ENCODE data around the gene PIM1. TPM values are rescaled to one million over a fixed set of nuclear protein-coding genes. Genes with fewer than 3 reads are reported as not detected.
A peak's percentile ranks its signal among the peaks of the same experiment; 100 is the strongest.
"Not testable (repeated sequence)": the region's sequence is repeated elsewhere in the genome, so short reads cannot be mapped to it uniquely, and the experiment has no call there.

The PIM1 gene
- 100 to 1,000 TPM; 428 to 445 TPM for total RNA-seq

GRCh38 chr6:37169496-37170272 lies at the start of gene PIM1:
Gene PIM1 (plus strand): TSS chr6:37170152. CDS start chr6:37170576, 424 bp downstream.
- POLR2A ChIA-PET = interaction anchor here (0.7 to 17.2 kb wide), 14 partner anchors 8 to 145 kb away, joined by 3 to 580 read pairs (median 8); partner anchors contain the start of genes TBC1D22B and TMEM217
- peak within 1 kb of the TSS; percentile 99 for H3K4me3 Mint-ChIP-seq
- ATAC-seq (ENCODE audit: low read depth) (peak; percentile 69), DNase-seq (peak; percentile 98)
- H3K9me3 Mint-ChIP-seq = no peaks in the 10 kb centered on the region
- peaks cover 42% of the 10 kb centered on the region for H3K36me3 Mint-ChIP-seq
- no peaks in the 10 kb centered on the region for H3K27me3 Mint-ChIP-seq
- peak within 1 kb of the TSS; percentile 99 for H3K27ac Mint-ChIP-seq
- peaks cover 23% of the 10 kb centered on the region for H3K4me1 Mint-ChIP-seq

GRCh38 chr6:37121556-37121955 lies 48.4 kb upstream of the PIM1 start:
- no peaks in the 10 kb centered on the region for H3K4me1 Mint-ChIP-seq
- no peak for DNase-seq
- H3K36me3 Mint-ChIP-seq = no peaks in the 10 kb centered on the region
- H3K27ac Mint-ChIP-seq = no peak overlapping the region
- H3K4me3 Mint-ChIP-seq = no peak overlapping the region
- H3K27me3 Mint-ChIP-seq = peaks cover 10% of the 10 kb centered on the region
- ATAC-seq (ENCODE audit: low read depth) = no peak
- POLR2A ChIA-PET = interaction anchor here (0.8 kb wide), 1 partner anchor 1093 kb away, joined by 3 read pairs; no protein-coding TSS in a partner anchor
- H3K9me3 Mint-ChIP-seq = no peaks in the 10 kb centered on the region

- Mint-ChIP-seq H3K27me3 (peaks cover 10% of the 10 kb centered on the region), H3K36me3 (no peaks in the 10 kb centered on the region), H3K4me3 (no peak overlapping the region), H3K9me3 (no peaks in the 10 kb centered on the region), H3K4me1 (no peaks in the 10 kb centered on the region), H3K27ac (no peak overlapping the region)
- ATAC-seq (ENCODE audit: low read depth) = no peak
- no peak for DNase-seq
- POLR2A ChIA-PET = no interaction called here
These were observed 47.1 kb upstream of the PIM1 start for GRCh38 chr6:37122861-37123260.

- no peak overlapping the region for H3K27ac Mint-ChIP-seq
- POLR2A ChIA-PET = no interaction called here
These were observed 45.8 kb upstream of the PIM1 start for GRCh38 chr6:37123957-37124729.

GRCh38 chr6:37125774-37126492 lies 44.0 kb upstream of the PIM1 start:
- ATAC-seq (ENCODE audit: low read depth) = no peak
- Mint-ChIP-seq H3K4me1 (peaks cover 5% of the 10 kb centered on the region), H3K36me3 (no peaks in the 10 kb centered on the region), H3K9me3 (no peaks in the 10 kb centered on the region), H3K27ac (no peak overlapping the region), H3K27me3 (peaks cover 14% of the 10 kb centered on the region), H3K4me3 (no peak overlapping the region)
- DNase-seq = no peak
- POLR2A ChIA-PET = no interaction called here

More at GRCh38 chr6:37123957-37124729, 45.8 kb upstream of the PIM1 start:
- no peak for ATAC-seq (ENCODE audit: low read depth)
- Mint-ChIP-seq H3K4me3 (no peak overlapping the region), H3K36me3 (no peaks in the 10 kb centered on the region), H3K4me1 (no peaks in the 10 kb centered on the region), H3K27me3 (peaks cover 10% of the 10 kb centered on the region), H3K9me3 (no peaks in the 10 kb centered on the region)
- DNase-seq = no peak

DNA sequence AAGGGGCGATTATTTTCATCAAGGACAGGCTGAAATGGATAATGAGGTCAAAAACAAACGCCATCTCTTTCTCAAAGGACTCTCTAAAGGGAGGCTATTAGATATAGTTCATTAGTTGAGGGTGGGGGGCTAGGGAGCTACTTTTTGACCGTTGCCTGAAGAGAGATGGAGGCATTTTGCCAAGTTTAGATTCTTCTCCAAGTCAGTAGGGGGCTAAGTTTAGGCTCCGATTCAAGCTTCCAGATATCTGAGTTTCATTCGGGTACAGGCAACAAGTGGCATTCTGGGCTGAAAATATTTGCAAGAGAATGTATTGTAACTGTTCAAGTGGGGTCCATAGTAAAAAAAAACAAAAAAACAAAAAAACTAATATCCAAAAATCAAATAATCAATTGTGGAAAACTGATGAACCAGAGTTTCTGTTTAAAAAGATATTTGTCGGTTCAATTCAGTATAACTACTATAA lies 43.4 kb upstream of the PIM1 start:
- POLR2A ChIA-PET = no interaction called here
- H3K36me3 Mint-ChIP-seq = no peaks in the 10 kb centered on the region
- H3K27ac Mint-ChIP-seq = no peak overlapping the region
- ATAC-seq (ENCODE audit: low read depth) (no peak), DNase-seq (no peak)
- H3K4me1 Mint-ChIP-seq = peaks cover 5% of the 10 kb centered on the region
- H3K9me3 Mint-ChIP-seq = no peaks in the 10 kb centered on the region
- H3K4me3 Mint-ChIP-seq = no peak overlapping the region
- H3K27me3 Mint-ChIP-seq = peaks cover 14% of the 10 kb centered on the region

GRCh38 chr6:37126961-37127616 lies 42.9 kb upstream of the PIM1 start:
- Mint-ChIP-seq H3K4me3 (no peak overlapping the region), H3K4me1 (peaks cover 5% of the 10 kb centered on the region), H3K9me3 (no peaks in the 10 kb centered on the region), H3K27me3 (peaks cover 14% of the 10 kb centered on the region), H3K27ac (no peak overlapping the region), H3K36me3 (no peaks in the 10 kb centered on the region)
- DNase-seq (no peak), ATAC-seq (ENCODE audit: low read depth) (no peak)
- POLR2A ChIA-PET = interaction anchor here (0.7 kb wide), 1 partner anchor 579 kb away, joined by 4 read pairs; no protein-coding TSS in a partner anchor

- Mint-ChIP-seq H3K4me3 (no peak overlapping the region), H3K27ac (no peak overlapping the region), H3K4me1 (peaks cover 5% of the 10 kb centered on the region), H3K36me3 (no peaks in the 10 kb centered on the region), H3K27me3 (peaks cover 14% of the 10 kb centered on the region), H3K9me3 (no peaks in the 10 kb centered on the region)
- ATAC-seq (ENCODE audit: low read depth) (no peak), DNase-seq (no peak)
- POLR2A ChIA-PET = interaction anchor here (0.7 to 1.3 kb wide), 2 partner anchors 28 to 578 kb away, joined by 3 to 4 read pairs; no protein-coding TSS in a partner anchor
These were observed 41.7 kb upstream of the PIM1 start for GRCh38 chr6:37127961-37128862.

- DNase-seq; H3K9me3 Mint-ChIP-seq; H3K4me1 Mint-ChIP-seq; H3K4me3 Mint-ChIP-seq; H3K27ac Mint-ChIP-seq; H3K36me3 Mint-ChIP-seq; ATAC-seq (ENCODE audit: low read depth): not testable (repeated sequence)
- POLR2A ChIA-PET = interaction anchor here (0.6 to 1.3 kb wide), 2 partner anchors 28 to 48 kb away, joined by 3 to 4 read pairs; no protein-coding TSS in a partner anchor
- peaks cover 14% of the 10 kb centered on the region for H3K27me3 Mint-ChIP-seq
These were observed 41.0 kb upstream of the PIM1 start for GRCh38 chr6:37128863-37129443.

DNA sequence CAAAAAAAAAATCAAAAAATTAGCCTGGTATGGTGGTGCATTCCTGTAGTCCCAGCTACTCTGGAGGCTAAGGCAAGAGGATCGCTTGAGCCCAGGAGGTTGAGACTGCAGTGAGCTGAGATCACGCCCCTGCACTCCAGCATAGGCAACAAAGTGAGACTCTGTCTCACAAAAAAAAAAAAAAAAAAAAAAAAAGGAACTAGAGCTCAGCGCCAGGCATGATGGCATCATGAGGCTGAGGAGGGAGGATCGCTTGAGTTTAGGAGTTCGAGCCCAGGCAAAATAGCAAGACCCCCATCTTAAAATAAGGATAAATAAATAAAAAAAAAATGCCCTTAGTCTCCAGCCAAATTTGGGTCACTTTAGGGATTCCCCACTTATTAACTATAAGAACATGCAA lies 40.4 kb upstream of the PIM1 start:
- Mint-ChIP-seq H3K4me1 (peaks cover 9% of the 10 kb centered on the region), H3K4me3 (no peak overlapping the region), H3K9me3 (no peaks in the 10 kb centered on the region), H3K27me3 (peaks cover 11% of the 10 kb centered on the region), H3K27ac (no peak overlapping the region), H3K36me3 (no peaks in the 10 kb centered on the region)
- DNase-seq (no peak), ATAC-seq (ENCODE audit: low read depth) (no peak)
- POLR2A ChIA-PET = interaction anchor here (0.6 kb wide), 1 partner anchor 49 kb away, joined by 4 read pairs; no protein-coding TSS in a partner anchor

DNA sequence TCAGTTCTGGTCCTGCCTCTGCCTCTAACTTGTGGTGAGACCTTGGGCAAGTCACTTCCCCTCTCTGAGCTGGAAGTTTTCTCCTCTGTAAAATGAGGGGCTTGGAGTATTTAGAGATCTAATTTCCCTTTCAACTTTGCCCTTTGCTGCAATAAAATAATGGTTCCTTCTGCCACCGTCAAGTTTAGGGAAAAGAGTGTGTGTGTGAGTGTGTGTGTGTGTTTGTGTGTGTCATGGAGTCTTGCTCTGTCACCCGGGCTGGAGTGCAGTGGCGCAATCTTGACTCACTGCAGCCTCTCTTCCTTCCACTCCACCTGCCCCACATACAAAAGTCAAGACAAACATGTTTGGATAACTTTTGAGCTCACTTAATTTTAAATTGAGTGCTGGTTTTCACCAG lies 39.2 kb upstream of the PIM1 start:
- Mint-ChIP-seq H3K27me3 (peaks cover 9% of the 10 kb centered on the region), H3K9me3 (no peaks in the 10 kb centered on the region), H3K4me1 (peaks cover 10% of the 10 kb centered on the region), H3K4me3 (no peak overlapping the region), H3K36me3 (no peaks in the 10 kb centered on the region), H3K27ac (peak overlapping the region; percentile 61)
- ATAC-seq (ENCODE audit: low read depth) = no peak
- POLR2A ChIA-PET = no interaction called here
- no peak for DNase-seq
